ENCODE data around the gene MDH1.

DNA sequence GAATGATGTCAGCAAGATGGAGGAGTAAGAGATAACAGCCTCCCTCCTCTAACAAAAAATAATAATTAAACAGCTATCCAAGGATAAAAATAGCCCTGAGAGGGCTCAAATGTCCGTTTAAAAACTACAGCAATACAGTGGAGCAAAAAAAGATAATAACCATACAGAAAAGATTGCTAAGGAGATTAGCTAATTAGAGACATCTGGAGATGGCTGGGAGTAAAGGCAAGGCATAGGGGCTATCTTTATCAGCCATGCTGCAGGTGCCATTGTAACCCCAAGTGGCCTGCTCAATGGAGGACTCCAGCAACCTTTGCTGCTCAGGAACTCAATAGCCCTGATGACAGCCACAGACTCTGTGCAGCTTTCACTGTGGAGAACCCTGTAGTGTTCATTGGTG is 42.7 kb downstream of the MDH1 start:
- no peak for TF ChIP-seq EZH2 (IDR thresholded peaks at IDR 0.05; ENCODE audit: low read length, missing control alignments)
- TF ChIP-seq, protein P1, sequence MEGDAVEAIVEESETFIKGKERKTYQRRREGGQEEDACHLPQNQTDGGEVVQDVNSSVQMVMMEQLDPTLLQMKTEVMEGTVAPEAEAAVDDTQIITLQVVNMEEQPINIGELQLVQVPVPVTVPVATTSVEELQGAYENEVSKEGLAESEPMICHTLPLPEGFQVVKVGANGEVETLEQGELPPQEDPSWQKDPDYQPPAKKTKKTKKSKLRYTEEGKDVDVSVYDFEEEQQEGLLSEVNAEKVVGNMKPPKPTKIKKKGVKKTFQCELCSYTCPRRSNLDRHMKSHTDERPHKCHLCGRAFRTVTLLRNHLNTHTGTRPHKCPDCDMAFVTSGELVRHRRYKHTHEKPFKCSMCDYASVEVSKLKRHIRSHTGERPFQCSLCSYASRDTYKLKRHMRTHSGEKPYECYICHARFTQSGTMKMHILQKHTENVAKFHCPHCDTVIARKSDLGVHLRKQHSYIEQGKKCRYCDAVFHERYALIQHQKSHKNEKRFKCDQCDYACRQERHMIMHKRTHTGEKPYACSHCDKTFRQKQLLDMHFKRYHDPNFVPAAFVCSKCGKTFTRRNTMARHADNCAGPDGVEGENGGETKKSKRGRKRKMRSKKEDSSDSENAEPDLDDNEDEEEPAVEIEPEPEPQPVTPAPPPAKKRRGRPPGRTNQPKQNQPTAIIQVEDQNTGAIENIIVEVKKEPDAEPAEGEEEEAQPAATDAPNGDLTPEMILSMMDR (conservative IDR thresholded peaks at IDR 0.05 in 1 of 2, IDR thresholded peaks at IDR 0.05 in 1 of 2; ENCODE audit: low read depth in 1 of 2, low read length in 2 of 2), result no peak
